Fibroblast of lung (primary cell): ENCODE measurements around the gene FAM13A. TPM values are rescaled to one million over a fixed set of nuclear protein-coding genes. Genes with fewer than 3 reads are reported as not detected.

Experiments
- DNase-seq, 2 donors: peaks; one replicate each; pipeline versions ENCODE4 v3.0.0 to v3.0.0-alpha.2; 2010; ENCODE audit warnings: low read depth in 2 of 2
- H2AFZ ChIP-seq: 2 replicates; pipeline ENCODE4 v1.5.1; 2012; ENCODE audit warnings: low read length, control low read depth, inconsistent platforms
- H3K27ac ChIP-seq: 2 replicates; pipeline ENCODE4 v1.5.1; 2011; ENCODE audit warnings: low read length, control low read depth; ENCODE audit not compliant: insufficient read depth
- H3K27me3 ChIP-seq: 2 replicates; pipeline ENCODE4 v1.5.1; 2011; ENCODE audit warnings: mild to moderate bottlenecking, low read length; ENCODE audit not compliant: control insufficient read depth, insufficient read depth
- H3K36me3 ChIP-seq: 2 replicates; pipeline ENCODE4 v1.5.1; 2011; ENCODE audit warnings: low read length; ENCODE audit not compliant: control insufficient read depth, insufficient read depth
- H3K4me1 ChIP-seq: 2 replicates; pipeline ENCODE4 v1.5.1; 2011; ENCODE audit warnings: low read length; ENCODE audit not compliant: control insufficient read depth, insufficient read depth; ENCODE audit errors: extremely low read depth
- H3K4me2 ChIP-seq: 2 replicates; pipeline ENCODE4 v1.5.1; 2011; ENCODE audit warnings: low read length, control low read depth; ENCODE audit not compliant: insufficient read depth; ENCODE audit errors: extremely low read depth
- H3K4me3 ChIP-seq, 4 experiments: fragments of 200-600 bp in 1 of 4; sonication (generic) in 1 of 4; replicated peaks in 1 of 4; 2 replicates each; pipeline ENCODE4 v1.5.1; 2011 to 2016; ENCODE audit warnings: low read length in 4 of 4, low read depth in 3 of 4, mild to moderate bottlenecking in 3 of 4, control low read depth in 2 of 4, inconsistent platforms in 1 of 4, mixed read lengths in 1 of 4; ENCODE audit not compliant: insufficient read depth in 1 of 4; ENCODE audit errors: control extremely low read depth in 1 of 4
- H3K79me2 ChIP-seq: 2 replicates; pipeline ENCODE4 v1.5.1; 2012; ENCODE audit warnings: mild to moderate bottlenecking, low read length, inconsistent platforms; ENCODE audit not compliant: control insufficient read depth, insufficient read depth
- H3K9ac ChIP-seq: 2 replicates; pipeline ENCODE4 v1.5.1; 2011; ENCODE audit warnings: mild to moderate bottlenecking, low read length, control low read depth; ENCODE audit not compliant: insufficient read depth
- H3K9me3 ChIP-seq: 2 replicates; pipeline ENCODE4 v1.5.1; 2012; ENCODE audit warnings: low read depth, low read length; ENCODE audit not compliant: control insufficient read depth, insufficient read depth
- H4K20me1 ChIP-seq: 2 replicates; pipeline ENCODE4 v1.5.1; 2011; ENCODE audit warnings: low read length; ENCODE audit not compliant: control insufficient read depth, insufficient read depth; ENCODE audit errors: extremely low read depth
- CTCF ChIP-seq, 2 donors: IDR thresholded peaks in 1 of 2; conservative IDR thresholded peaks in 1 of 2; 1 replicate in 1 of 2; 2 replicates in 1 of 2; pipeline ENCODE4 v1.5.1; 2011 to 2012; ENCODE audit warnings: low read length in 2 of 2, control low read depth in 1 of 2, inconsistent platforms in 1 of 2, low read depth in 1 of 2, mild to moderate bottlenecking in 1 of 2
- EZH2 ChIP-seq: IDR thresholded peaks from 2 replicates; pipeline ENCODE4 v1.5.1; 2012; ENCODE audit warnings: low read length, control low read depth, mild to moderate bottlenecking; ENCODE audit errors: missing control alignments
- polyA plus RNA-seq, 2 donors: library from polyadenylated mRNA; depleted of rRNA in 1 of 2; stranded (reverse) in 1 of 2; unstranded in 1 of 2; fragments of >200 nt; gene quantifications; 2 replicates each; pipeline ENCODE4 v1.2.1, GENCODE V29; 2011 to 2012; ENCODE audit warnings: missing spikeins in 1 of 2
- total RNA-seq: library from RNA; depleted of rRNA; stranded (reverse); fragments of >200 nt; gene quantifications from 2 replicates; pipeline ENCODE4 v1.2.1, GENCODE V29; 2014

FAM13A gene
- total and polyA plus RNA-seq, 2 donors (not counting 1 experiment from before 2014, with no cell fraction given) = 14.3 to 23.9 TPM

GRCh38 chr4:89100853-89101252 is 43.9 kb upstream of the FAM13A start:
- peaks cover 2% of the 10 kb centered on the region for H3K27me3 ChIP-seq
- no peaks in the 10 kb centered on the region for H3K4me1 ChIP-seq
- H3K27ac ChIP-seq = no peak overlapping the region
- no peaks in the 10 kb centered on the region for H3K36me3 ChIP-seq
- no peaks in the 10 kb centered on the region for H3K9me3 ChIP-seq
- no peak for DNase-seq
- H2AFZ ChIP-seq = no peak overlapping the region
- no peak overlapping the region for H3K4me2 ChIP-seq
- H3K79me2 ChIP-seq = no peaks in the 10 kb centered on the region
- H4K20me1 ChIP-seq = no peaks in the 10 kb centered on the region
- H3K9ac ChIP-seq = no peak overlapping the region
- no peak for TF ChIP-seq EZH2
- TF ChIP-seq CTCF (conservative IDR thresholded peaks at IDR 0.05 in 1 of 2, IDR thresholded peaks at IDR 0.05 in 1 of 2; ENCODE audit: low read depth in 1 of 2, low read length in 2 of 2) = no peak
- no peak overlapping the region for H3K4me3 ChIP-seq

- Histone ChIP-seq H3K79me2 (no peaks in the 10 kb centered on the region), H3K4me3 (no peak overlapping the region), H3K27ac (no peak overlapping the region), H4K20me1 (no peaks in the 10 kb centered on the region), H3K27me3 (no peaks in the 10 kb centered on the region), H2AFZ (no peak overlapping the region), H3K4me2 (no peak overlapping the region), H3K9ac (no peak overlapping the region), H3K4me1 (no peaks in the 10 kb centered on the region), H3K9me3 (no peaks in the 10 kb centered on the region), H3K36me3 (no peaks in the 10 kb centered on the region)
- no peak for DNase-seq
- no peak for TF ChIP-seq CTCF (conservative IDR thresholded peaks at IDR 0.05 in 1 of 2, IDR thresholded peaks at IDR 0.05 in 1 of 2; ENCODE audit: low read depth in 1 of 2, low read length in 2 of 2)
- TF ChIP-seq EZH2 = no peak
Measured at GRCh38 chr4:89099471-89099870, 42.5 kb upstream of the FAM13A start.

GRCh38 chr4:89099034-89099433 is 42.0 kb upstream of the FAM13A start:
- TF ChIP-seq EZH2 (no peak), CTCF (conservative IDR thresholded peaks at IDR 0.05 in 1 of 2, IDR thresholded peaks at IDR 0.05 in 1 of 2; ENCODE audit: low read depth in 1 of 2, low read length in 2 of 2) (no peak)

More at GRCh38 chr4:89099034-89099433, 42.0 kb upstream of the FAM13A start:
- no peaks in the 10 kb centered on the region for H3K27me3 ChIP-seq
- no peaks in the 10 kb centered on the region for H4K20me1 ChIP-seq
- no peak overlapping the region for H3K4me2 ChIP-seq
- H3K4me1 ChIP-seq = no peaks in the 10 kb centered on the region
- H3K4me3 ChIP-seq = no peak overlapping the region
- no peaks in the 10 kb centered on the region for H3K9me3 ChIP-seq
- H2AFZ ChIP-seq = no peak overlapping the region
- no peak overlapping the region for H3K9ac ChIP-seq
- peak in 1 of 2 donors; percentile 6 for DNase-seq
- H3K27ac ChIP-seq = no peak overlapping the region
- no peaks in the 10 kb centered on the region for H3K36me3 ChIP-seq
- H3K79me2 ChIP-seq = no peaks in the 10 kb centered on the region
